H9 (cell line): ENCODE data around the gene RASSF7. TPM values are rescaled to one million over a fixed set of nuclear protein-coding genes. Genes with fewer than 3 reads are reported as not detected.

Experiments used
- DNase-seq: peaks from one replicate; pipeline ENCODE4 v3.0.0-alpha.2; 2017
- H2AFZ ChIP-seq: one replicate; pipeline ENCODE4 v1.6.1; 2013; ENCODE audit warnings: mild to moderate bottlenecking, low read length, control low read depth, moderate library complexity
- H2AK5ac ChIP-seq: 2 replicates; pipeline ENCODE4 v1.6.1; 2013; ENCODE audit warnings: low read length, control low read depth, mixed read lengths; ENCODE audit not compliant: insufficient read length
- H2BK120ac ChIP-seq: one replicate; pipeline ENCODE4 v1.6.1; 2013; ENCODE audit warnings: low read depth, mild to moderate bottlenecking, low read length, control low read depth, inconsistent platforms; ENCODE audit not compliant: poor library complexity, severe bottlenecking
- H2BK12ac ChIP-seq: 2 replicates; pipeline ENCODE4 v1.6.1; 2013; ENCODE audit warnings: low read length, control low read depth, mixed read lengths, low read depth; ENCODE audit not compliant: insufficient read length
- H2BK15ac ChIP-seq: 2 replicates; pipeline ENCODE4 v1.6.1; 2013; ENCODE audit warnings: low read depth, low read length, control low read depth
- H2BK20ac ChIP-seq: one replicate; pipeline ENCODE4 v1.6.1; 2013; ENCODE audit warnings: low read depth, mild to moderate bottlenecking, low read length, control low read depth, inconsistent platforms; ENCODE audit not compliant: poor library complexity, severe bottlenecking
- H2BK5ac ChIP-seq: 2 replicates; pipeline ENCODE4 v1.6.1; 2013; ENCODE audit warnings: low read length, control low read depth, mixed read lengths; ENCODE audit not compliant: insufficient read length
- H3K14ac ChIP-seq: 2 replicates; pipeline ENCODE4 v1.6.1; 2013; ENCODE audit warnings: low read length, control low read depth; ENCODE audit not compliant: insufficient read depth
- H3K18ac ChIP-seq: 2 replicates; pipeline ENCODE4 v1.6.1; 2013; ENCODE audit warnings: low read depth, mild to moderate bottlenecking, mixed read lengths, low read length, control low read depth; ENCODE audit not compliant: insufficient read length
- H3K23ac ChIP-seq: 2 replicates; pipeline ENCODE4 v1.6.1; 2013; ENCODE audit warnings: low read length, control low read depth, mixed read lengths, low read depth; ENCODE audit not compliant: insufficient read length
- H3K23me2 ChIP-seq: 2 replicates; pipeline ENCODE4 v1.6.1; 2013; ENCODE audit warnings: low read depth, mild to moderate bottlenecking, mixed read lengths, low read length, control low read depth; ENCODE audit not compliant: insufficient read length, poor library complexity, severe bottlenecking
- H3K27ac ChIP-seq: 2 replicates; pipeline ENCODE4 v1.5.1; 2013; ENCODE audit warnings: low read length, control low read depth, mixed read lengths, low read depth; ENCODE audit not compliant: insufficient read length
- H3K27me3 ChIP-seq: 2 replicates; pipeline ENCODE4 v1.6.1; 2013; ENCODE audit warnings: low read length, control low read depth, inconsistent platforms; ENCODE audit not compliant: insufficient read depth
- H3K4ac ChIP-seq: 2 replicates; pipeline ENCODE4 v1.6.1; 2013; ENCODE audit warnings: low read depth, mild to moderate bottlenecking, control low read depth, inconsistent platforms, low read length, moderate library complexity
- H3K4me1 ChIP-seq: 2 replicates; pipeline ENCODE4 v1.6.1; 2013; ENCODE audit warnings: low read length, control low read depth, inconsistent platforms; ENCODE audit not compliant: insufficient read depth
- H3K4me2 ChIP-seq: 2 replicates; pipeline ENCODE4 v1.6.1; 2013; ENCODE audit warnings: low read length, control low read depth, mixed read lengths; ENCODE audit not compliant: insufficient read length, insufficient read depth
- H3K56ac ChIP-seq: 2 replicates; pipeline ENCODE4 v1.6.1; 2013; ENCODE audit warnings: low read depth, mild to moderate bottlenecking, mixed read lengths, low read length, control low read depth; ENCODE audit not compliant: insufficient read length
- H3K79me1 ChIP-seq: 2 replicates; pipeline ENCODE4 v1.6.1; 2013; ENCODE audit warnings: low read depth, mild to moderate bottlenecking, moderate library complexity, low read length, control low read depth, inconsistent platforms; ENCODE audit not compliant: insufficient read depth, poor library complexity, severe bottlenecking
- H3K79me2 ChIP-seq: 2 replicates; pipeline ENCODE4 v1.6.1; 2013; ENCODE audit warnings: low read length, control low read depth, inconsistent platforms; ENCODE audit not compliant: insufficient read depth
- H3K9ac ChIP-seq: 2 replicates; pipeline ENCODE4 v1.6.1; 2013; ENCODE audit warnings: low read length, control low read depth, mixed read lengths; ENCODE audit not compliant: insufficient read length; ENCODE audit errors: extremely low read depth
- H3K9me3 ChIP-seq: one replicate; pipeline ENCODE4 v1.6.1; 2013; ENCODE audit warnings: low read depth, low read length, inconsistent platforms; ENCODE audit not compliant: control insufficient read depth
- H3T11ph ChIP-seq: one replicate; pipeline ENCODE4 v1.6.1; 2013; ENCODE audit warnings: mild to moderate bottlenecking, low read length, control low read depth, inconsistent platforms
- H4K20me1 ChIP-seq: one replicate; pipeline ENCODE4 v1.6.1; 2013; ENCODE audit not compliant: control insufficient read depth, insufficient read length, insufficient read depth
- H4K5ac ChIP-seq: 2 replicates; pipeline ENCODE4 v1.6.1; 2013; ENCODE audit warnings: low read depth, mild to moderate bottlenecking, mixed read lengths, low read length, control low read depth; ENCODE audit not compliant: insufficient read length
- H4K8ac ChIP-seq: replicated peaks from 2 replicates; pipeline ENCODE4 v1.6.1; 2013; ENCODE audit warnings: low read length, control low read depth, mixed read lengths, low read depth; ENCODE audit not compliant: insufficient read length
- H4K91ac ChIP-seq: 2 replicates; pipeline ENCODE4 v1.6.1; 2013; ENCODE audit warnings: low read depth, mild to moderate bottlenecking, moderate library complexity, mixed read lengths, low read length, control low read depth; ENCODE audit not compliant: insufficient read length
- H3K27ac Mint-ChIP-seq, 3 experiments: 2 replicates in 2 of 3; 3 replicates in 1 of 3; pipeline ENCODE4 v1.8.0; 2020 to 2021; ENCODE audit warnings: mixed read lengths in 3 of 3, mild to moderate bottlenecking in 1 of 3, moderate library complexity in 1 of 3
- H3K27me3 Mint-ChIP-seq: 2 replicates; pipeline ENCODE4 v1.8.0; 2021; ENCODE audit warnings: low read depth, mild to moderate bottlenecking, moderate library complexity, mixed read lengths
- H3K36me3 Mint-ChIP-seq, 3 experiments: 2 replicates in 2 of 3; 3 replicates in 1 of 3; pipeline ENCODE4 v1.8.0; 2020 to 2021; ENCODE audit warnings: low read depth in 3 of 3, mixed read lengths in 3 of 3; ENCODE audit not compliant: insufficient read depth in 1 of 3
- H3K4me1 Mint-ChIP-seq, 2 experiments: 2 replicates each; pipeline ENCODE4 v1.8.0; 2020; ENCODE audit warnings: mixed read lengths in 2 of 2
- H3K4me3 Mint-ChIP-seq, 2 experiments: 2 replicates in 1 of 2; 3 replicates in 1 of 2; pipeline ENCODE4 v1.8.0; 2020 to 2021; ENCODE audit warnings: mild to moderate bottlenecking in 2 of 2, mixed read lengths in 2 of 2, moderate library complexity in 1 of 2
- H3K9me3 Mint-ChIP-seq, 2 experiments: 2 replicates in 1 of 2; 3 replicates in 1 of 2; pipeline ENCODE4 v1.8.0; 2020; ENCODE audit warnings: mild to moderate bottlenecking in 2 of 2, mixed read lengths in 2 of 2, moderate library complexity in 1 of 2
- CTCF ChIP-seq: fragments of 200-600 bp; sonication (generic); conservative IDR thresholded peaks from 3 replicates; pipeline ENCODE4 v1.8.0; 2021; ENCODE audit warnings: antibody characterized with exemption, mild to moderate bottlenecking
- WGBS: extraction: QIAGEN DNeasy Blood & Tissue Kit; methylation state at CpG from one replicate; pipeline ENCODE4 v1.1.7; 2013; ENCODE audit warnings: missing lambda C conversion rate, low lambda C conversion rate, mixed read lengths; ENCODE audit not compliant: insufficient read length; ENCODE audit errors: extremely low coverage; 5-methylcytosine and 5-hydroxymethylcytosine counted together
- total RNA-seq: library from RNA; stranded (reverse); gene quantifications from 2 replicates; pipeline ENCODE4 v1.2.1, GENCODE V29; 2021

Gene RASSF7
- total RNA-seq, 1 experiment from 2014 or later, result 26.3 TPM

- no peak overlapping the region for H3K9ac ChIP-seq
- H2AK5ac ChIP-seq, result no peak overlapping the region
- H3K14ac ChIP-seq, result no peak overlapping the region
- H2AFZ ChIP-seq, result no peak overlapping the region
- H4K8ac ChIP-seq, result no peak overlapping the region
- no peak overlapping the region for H3K27ac ChIP-seq
- no peak overlapping the region for H2BK120ac ChIP-seq
- H3K27me3 ChIP-seq, result no peaks in the 10 kb centered on the region; the same call in 1 of the 2 replicates
- peak overlapping the region; percentile 68 to 86 for H3K4me3 Mint-ChIP-seq
- no peaks in the 10 kb centered on the region for H3K4me1 ChIP-seq
- H3K4me2 ChIP-seq, result peak overlapping the region; percentile 94
- no peaks in the 10 kb centered on the region for H3K9me3 Mint-ChIP-seq
- H2BK15ac ChIP-seq, result no peak overlapping the region
- no peak overlapping the region for H3K18ac ChIP-seq
- H3K4me1 Mint-ChIP-seq, result peaks cover 23 to 28% of the 10 kb centered on the region in 2 experiments
- H3K9me3 ChIP-seq, result no peaks in the 10 kb centered on the region
- H3K79me1 ChIP-seq, result peaks cover 10% of the 10 kb centered on the region
- no peak overlapping the region for H3K56ac ChIP-seq
- no peak overlapping the region for H2BK20ac ChIP-seq
- no peak overlapping the region for H4K5ac ChIP-seq
- TF ChIP-seq CTCF, result no peak
- WGBS, result no CpG with 5 or more reads among the region's 21 CpGs
- H3K27me3 Mint-ChIP-seq, result peaks cover 14% of the 10 kb centered on the region
- H3K4ac ChIP-seq, result no peak overlapping the region
- H3K36me3 Mint-ChIP-seq, result peaks cover 13 to 30% (median 24%) of the 10 kb centered on the region in 3 experiments; a peak in 6 of 7 replicates
- peaks cover 13% of the 10 kb centered on the region for H3K23me2 ChIP-seq
- no peak overlapping the region for H3K23ac ChIP-seq
- H3T11ph ChIP-seq, result no peak overlapping the region
- H2BK5ac ChIP-seq, result no peak overlapping the region
- H2BK12ac ChIP-seq, result no peak overlapping the region
- peaks cover 42% of the 10 kb centered on the region; the same call in 1 of the 2 replicates for H3K79me2 ChIP-seq
- peak overlapping the region in 1 of 3 experiments; percentile 83; a peak in 1 of 7 replicates for H3K27ac Mint-ChIP-seq
- no peak for DNase-seq
- no peak overlapping the region for H4K91ac ChIP-seq
- H4K20me1 ChIP-seq, result no peaks in the 10 kb centered on the region
These were observed 17.7 kb downstream of the RASSF7 start for GRCh38 chr11:578276-579035.
